GM19324 (cell line): ENCODE measurements around the gene C2orf72.

Source experiments
- ATAC-seq: cut with Tn5 transposase; IDR thresholded peaks from one replicate; pipeline ENCODE4 v1.9.1; 2021; ENCODE audit warnings: mild to moderate bottlenecking, moderate library complexity; ENCODE audit not compliant: unreplicated experiment, low FRiP score

Gene C2orf72

GRCh38 chr2:231039821-231040364 is 2.6 kb downstream of the C2orf72 start:
- no peak for ATAC-seq

DNA sequence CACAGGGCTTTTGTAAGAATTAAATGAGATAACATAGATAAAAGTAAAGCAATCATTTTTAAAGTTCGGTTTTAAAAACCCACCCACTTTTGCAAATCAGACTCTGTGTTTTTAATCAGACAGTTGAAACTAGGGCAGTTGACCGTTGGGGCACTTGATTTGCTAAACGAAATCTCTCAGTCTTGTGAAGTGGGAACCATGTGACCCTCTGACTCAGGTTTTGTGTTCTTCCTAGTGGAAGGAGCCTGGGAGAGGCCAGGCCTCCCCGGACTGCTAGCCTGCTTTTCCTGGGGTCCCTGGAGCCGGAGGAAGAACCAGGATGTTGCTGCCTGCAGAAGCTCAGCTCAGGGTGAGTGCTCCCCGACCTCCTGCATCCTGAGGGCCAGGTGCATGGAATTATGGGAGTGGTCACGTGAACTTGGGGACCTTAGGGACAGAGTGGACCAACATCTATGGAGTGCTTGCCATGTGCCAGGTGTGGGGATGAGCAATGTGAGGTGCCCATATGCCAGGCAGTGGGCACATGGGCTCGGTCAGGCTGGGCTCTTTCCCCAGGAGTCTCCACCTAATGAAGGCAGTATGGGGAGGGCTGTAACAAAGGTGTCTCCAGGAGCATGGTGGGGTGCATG is 3.9 kb downstream of the C2orf72 start:
- no peak for ATAC-seq

DNA sequence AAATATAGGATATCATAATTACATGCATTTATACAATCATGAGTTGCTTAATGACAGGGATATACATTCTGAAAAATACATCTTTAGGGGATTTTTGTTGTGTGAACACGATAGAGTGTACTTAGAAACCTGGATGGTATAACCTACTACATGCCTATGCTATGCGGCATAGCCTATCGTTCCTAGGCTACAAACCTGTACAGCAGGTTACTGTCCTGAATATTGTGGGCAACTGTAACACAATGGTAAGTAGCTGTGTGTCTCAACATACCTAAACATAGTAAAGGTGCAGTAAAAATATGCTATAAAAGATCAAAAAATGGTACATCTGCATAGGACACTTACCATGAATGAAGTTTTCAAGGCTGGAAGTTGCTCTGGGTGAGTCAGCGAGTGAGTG is 6.5 kb downstream of the C2orf72 start:
- no peak for ATAC-seq

GRCh38 chr2:231046916-231047273 is 9.6 kb downstream of the C2orf72 start:
- ATAC-seq: no peak

- no peak for ATAC-seq
These were observed 10.1 kb downstream of the C2orf72 start for GRCh38 chr2:231047274-231047922.

DNA sequence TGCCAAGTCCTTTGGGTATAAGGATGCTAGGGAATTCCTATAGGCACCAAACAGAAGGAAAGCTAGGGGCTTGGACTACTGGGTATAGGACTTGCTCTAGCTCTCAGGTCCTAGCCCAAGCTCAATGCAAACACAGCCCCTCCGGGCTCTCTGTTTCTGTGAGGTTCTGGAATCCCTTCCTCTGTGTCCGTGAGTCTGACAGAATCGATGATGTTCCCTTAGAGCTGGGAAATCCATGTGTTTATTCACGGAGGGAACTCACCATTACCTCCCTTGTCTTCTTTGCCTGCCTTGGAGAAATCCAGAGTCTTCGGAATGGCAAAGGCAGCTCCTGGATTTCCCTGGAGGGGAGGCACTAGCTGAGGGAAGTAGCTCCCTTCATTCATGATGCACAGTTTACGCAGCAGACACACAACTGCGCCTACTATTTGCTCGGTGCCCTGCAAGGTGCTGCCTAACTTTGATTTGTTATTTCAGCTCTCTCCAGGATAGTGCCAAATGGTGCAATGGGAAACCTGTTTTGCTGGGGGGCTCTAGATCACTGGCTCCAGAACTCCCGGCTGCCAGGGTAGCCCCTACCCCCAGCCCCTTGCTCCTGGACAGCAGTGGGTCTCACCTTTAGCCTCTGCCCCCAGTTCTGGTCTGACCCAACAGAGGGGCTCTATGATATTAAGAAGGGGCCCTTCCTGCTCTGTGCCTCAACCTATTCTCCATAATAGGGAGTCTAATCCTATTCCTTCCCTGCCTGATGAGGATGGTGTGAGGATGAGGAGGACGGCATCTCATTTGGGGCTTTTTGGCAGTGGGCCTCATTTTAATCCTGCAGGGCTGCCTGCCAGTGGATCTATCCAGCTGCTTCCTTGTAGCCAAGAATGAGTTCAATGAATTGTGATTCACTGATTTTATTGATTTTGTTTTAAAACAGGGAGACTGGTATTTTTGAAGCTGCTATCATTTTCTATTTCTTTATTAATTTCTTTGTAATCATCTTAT is 10.9 kb downstream of the C2orf72 start:
- ATAC-seq: no peak

DNA sequence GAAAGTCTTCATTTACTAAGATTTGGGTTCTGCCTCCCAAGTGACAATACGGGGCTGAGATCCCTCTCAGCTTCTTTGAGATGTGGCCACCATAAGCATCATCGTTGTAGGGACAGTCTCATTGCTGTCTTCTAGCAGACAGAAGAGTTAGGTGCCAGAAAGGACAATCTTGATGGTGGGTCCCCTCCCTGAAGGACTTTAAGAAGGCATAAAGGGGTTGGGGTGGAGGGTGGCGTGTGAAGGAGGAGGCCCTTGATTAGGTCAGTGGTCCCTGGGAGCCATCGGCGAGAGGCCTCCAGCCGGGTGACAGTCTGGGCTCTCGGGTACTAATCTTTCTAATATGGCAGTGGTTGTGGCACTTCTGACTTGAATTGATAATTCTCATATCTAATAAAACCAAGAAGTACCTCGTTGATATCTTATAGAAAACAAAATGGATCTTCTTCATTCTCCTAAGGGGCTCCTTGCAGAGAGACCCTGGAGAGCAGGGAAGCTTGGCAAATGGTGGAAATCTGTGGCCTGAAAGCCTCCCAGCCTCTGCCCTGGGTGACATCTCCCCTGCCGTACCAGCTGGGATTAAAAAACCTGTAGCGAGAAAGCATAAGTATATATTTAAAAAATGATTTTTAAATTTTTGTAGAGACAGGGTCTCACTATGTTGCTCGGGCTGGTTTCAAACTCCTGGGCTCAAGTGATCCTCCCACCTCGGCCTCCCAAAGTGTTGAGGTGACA is 12.1 kb downstream of the C2orf72 start:
- ATAC-seq: no peak

- ATAC-seq: no peak
These were observed 12.9 kb downstream of the C2orf72 start for GRCh38 chr2:231050018-231050901.

GRCh38 chr2:231051116-231051515 is 13.8 kb downstream of the C2orf72 start:
- ATAC-seq: no peak

DNA sequence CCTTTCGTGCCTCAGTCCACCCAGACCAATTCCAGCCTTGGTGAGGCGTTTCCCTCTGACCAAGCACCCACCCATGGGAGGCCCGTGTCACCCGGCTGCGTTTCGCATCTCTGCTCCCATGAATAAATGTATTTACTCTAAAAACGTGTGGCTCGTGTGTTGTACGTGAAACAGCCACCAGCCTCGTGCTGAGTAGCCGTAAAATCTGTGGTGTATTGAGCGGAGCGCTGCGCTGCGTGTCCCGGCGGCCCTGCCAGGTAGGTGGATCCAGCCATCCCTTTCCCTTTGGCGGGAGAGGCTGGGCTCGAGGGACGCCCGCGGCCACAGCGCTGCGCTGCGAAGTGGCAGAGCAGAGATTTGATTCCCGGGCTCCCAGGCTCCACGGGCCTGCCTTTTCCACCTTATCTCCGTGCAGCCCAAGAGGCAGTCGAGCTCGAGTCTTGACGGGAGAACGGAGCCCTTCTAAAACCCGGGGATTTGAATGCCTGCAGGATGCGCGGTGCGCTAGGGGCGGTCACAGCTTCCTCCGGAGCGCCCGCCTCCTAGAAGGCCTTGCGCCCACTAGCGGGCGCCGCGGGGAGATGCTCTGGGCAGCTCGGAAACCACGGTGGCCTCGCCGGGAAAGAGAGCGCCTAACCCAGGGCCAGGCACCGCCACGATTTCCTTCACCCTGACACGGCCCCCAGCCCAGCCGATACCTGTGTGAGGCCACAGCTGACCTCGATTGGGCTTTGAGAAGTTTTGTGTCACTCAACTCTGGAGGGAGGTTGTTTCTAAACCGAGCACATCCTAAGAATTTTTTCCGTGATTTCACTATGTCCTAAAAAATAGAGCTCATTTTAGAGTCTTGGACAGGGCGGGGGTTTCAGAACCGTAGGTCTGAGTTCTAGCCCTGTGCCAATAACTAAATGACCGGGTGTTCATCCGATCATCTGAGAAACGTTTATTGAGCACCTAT is 15.4 kb downstream of the C2orf72 start:
- ATAC-seq: peak; percentile 48

GRCh38 chr2:231053846-231054245 is 16.5 kb downstream of the C2orf72 start:
- ATAC-seq: no peak

GRCh38 chr2:231056453-231057416 is 19.4 kb downstream of the C2orf72 start, which contains the start of gene PSMD1:
TSS of gene PSMD1 (plus strand) at chr2:231056867. CDS start at chr2:231057026, 159 bp downstream.
- ATAC-seq: peak; percentile 86

- no peak for ATAC-seq
These were observed 20.3 kb downstream of the C2orf72 start for GRCh38 chr2:231057590-231057989.

DNA sequence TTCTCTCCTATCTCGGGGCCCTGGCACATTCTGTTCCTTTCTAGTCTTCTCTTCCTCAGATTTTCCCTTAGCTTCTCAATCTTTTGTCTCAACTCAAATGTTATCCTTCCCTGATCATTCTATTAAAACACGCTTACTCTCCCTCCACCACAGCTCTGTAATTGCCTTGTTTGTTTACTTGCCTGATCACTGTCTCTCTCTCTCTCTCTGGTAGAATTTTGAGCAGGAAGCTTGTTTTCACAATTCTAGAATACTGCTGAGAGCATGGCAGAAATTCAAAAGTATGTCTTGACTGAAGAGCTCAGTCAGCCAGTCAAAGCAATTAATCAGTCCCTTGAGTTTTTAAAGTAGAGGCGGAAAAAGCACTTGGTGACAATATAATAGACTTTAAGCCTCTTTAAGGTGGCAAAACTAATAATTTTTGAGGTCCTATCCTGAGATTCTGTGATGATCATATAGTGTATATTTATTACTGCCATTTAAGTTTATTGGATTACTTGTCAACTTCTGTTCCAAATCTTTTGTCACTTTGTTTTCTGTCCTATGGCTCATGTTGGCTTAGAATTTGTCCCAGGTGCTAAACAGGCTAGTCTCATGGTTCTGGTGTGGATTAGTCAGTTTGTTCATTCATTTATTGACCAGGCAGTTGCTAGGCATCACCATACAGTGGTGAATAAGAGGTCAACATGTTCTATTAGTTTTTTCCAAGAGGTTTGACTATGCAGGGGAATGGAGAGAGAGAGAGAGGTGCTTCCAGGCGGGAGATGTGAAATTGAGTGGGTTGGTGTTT is 21.6 kb downstream of the C2orf72 start:
- ATAC-seq: no peak

DNA sequence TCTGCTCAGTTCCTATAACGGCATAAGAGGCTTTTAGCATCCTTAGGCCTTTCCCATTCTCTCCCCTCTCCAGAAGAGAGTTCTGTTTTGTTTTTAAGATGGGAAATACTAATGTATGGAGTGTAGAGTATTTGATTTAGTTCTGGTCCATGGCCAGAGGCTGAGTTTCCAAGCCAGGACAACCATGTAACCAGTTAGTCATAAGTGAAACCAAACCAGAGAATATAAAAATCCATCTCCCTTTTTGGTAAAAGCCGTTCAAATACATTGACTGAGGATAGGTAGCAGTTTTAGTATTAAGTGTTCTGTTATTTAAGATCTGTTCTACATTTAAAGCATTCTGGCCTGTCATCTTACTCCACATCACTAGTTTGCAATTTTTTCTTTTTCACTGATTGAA is 22.4 kb downstream of the C2orf72 start:
- no peak for ATAC-seq

- no peak for ATAC-seq
These were observed 25.5 kb downstream of the C2orf72 start for GRCh38 chr2:231062776-231063175.
